Kidney capillary endothelial cell (primary cell): ENCODE measurements around the gene PRSS50.
"Not testable (repeated sequence)": the region's sequence is repeated elsewhere in the genome, so short reads cannot be mapped to it uniquely, and the experiment has no call there.

Experiments
- DNase-seq: peaks from one replicate; pipeline ENCODE4 v3.0.0-alpha.2; 2018; ENCODE audit warnings: low spot score

Gene PRSS50, protein sequence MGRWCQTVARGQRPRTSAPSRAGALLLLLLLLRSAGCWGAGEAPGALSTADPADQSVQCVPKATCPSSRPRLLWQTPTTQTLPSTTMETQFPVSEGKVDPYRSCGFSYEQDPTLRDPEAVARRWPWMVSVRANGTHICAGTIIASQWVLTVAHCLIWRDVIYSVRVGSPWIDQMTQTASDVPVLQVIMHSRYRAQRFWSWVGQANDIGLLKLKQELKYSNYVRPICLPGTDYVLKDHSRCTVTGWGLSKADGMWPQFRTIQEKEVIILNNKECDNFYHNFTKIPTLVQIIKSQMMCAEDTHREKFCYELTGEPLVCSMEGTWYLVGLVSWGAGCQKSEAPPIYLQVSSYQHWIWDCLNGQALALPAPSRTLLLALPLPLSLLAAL

DNA sequence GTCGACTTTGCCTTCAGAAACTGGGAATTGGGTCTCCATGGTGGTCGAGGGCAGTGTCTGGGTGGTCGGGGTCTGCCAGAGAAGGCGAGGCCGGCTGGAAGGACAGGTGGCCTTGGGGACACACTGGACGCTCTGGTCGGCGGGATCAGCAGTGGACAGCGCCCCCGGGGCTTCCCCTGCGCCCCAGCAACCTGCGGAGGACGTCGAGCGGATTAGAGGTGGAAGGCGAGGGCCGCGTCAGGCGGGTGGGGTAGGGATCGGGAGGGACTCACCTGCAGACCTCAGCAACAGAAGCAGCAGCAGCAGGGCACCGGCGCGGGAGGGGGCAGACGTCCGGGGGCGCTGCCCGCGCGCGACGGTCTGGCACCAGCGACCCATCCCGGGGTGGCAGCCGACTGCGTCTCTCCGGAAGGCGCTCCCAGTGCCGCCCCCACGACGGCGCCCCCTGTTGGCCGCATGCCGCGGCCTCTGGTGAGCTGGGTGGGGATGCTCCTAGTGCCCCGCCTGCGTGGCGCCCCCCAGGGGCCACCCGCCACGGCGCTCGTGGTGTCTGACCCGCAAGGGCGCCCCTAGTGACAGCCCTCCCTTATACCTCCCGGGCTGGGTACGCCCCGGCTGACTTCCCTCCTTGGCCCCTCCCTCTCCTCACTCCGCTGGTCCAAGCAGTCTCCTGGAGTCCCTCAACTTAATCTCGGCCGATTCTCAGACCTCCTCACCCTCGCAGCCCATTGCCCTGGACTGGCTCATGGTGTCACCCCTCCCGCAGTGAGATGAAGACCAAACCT lies at the start of gene PRSS50:
Gene PRSS50 (minus strand): TSS at position 423 of the 785 bp plus-strand sequence. CDS start 45 bp downstream, at position 378.
- no peak for DNase-seq

DNA sequence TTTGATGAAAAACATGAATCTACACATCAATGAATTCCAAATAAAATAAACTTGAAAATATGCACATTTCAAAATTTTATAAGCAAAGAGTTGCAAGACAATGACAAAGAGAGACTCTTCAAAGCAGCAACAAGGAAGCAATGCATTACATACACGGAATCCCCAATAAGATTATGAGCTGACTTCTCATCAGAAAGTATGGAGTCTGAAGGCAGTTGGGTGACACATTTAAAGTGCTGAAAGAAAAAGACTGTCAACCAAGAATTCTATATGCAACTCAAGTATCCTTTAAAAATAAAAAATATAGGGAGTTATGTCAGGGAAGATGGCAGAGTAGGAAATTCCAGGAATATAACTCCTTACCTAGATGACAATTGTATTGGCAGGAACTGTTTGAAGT lies 46.5 kb upstream of the PRSS50 start:
- no peak for DNase-seq

DNA sequence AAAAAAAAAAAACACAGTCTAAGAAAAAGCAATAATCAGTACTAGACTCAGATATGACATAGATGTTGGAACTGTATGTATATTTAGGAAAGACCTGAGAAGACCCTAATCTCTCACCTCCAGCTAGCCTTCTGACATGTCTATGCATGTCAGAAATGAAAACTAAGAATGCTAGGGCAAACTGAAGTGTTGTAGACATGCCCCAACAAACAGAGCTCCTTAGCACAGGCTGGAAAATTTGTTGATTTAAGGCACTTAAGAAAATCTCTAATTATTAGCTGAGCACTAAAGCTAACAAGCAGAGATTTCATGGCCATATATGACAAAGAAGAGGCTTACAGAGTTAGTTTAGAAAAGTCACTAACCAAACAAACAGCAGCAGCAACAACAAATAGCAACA lies 45.5 kb upstream of the PRSS50 start:
- no peak for DNase-seq

DNA sequence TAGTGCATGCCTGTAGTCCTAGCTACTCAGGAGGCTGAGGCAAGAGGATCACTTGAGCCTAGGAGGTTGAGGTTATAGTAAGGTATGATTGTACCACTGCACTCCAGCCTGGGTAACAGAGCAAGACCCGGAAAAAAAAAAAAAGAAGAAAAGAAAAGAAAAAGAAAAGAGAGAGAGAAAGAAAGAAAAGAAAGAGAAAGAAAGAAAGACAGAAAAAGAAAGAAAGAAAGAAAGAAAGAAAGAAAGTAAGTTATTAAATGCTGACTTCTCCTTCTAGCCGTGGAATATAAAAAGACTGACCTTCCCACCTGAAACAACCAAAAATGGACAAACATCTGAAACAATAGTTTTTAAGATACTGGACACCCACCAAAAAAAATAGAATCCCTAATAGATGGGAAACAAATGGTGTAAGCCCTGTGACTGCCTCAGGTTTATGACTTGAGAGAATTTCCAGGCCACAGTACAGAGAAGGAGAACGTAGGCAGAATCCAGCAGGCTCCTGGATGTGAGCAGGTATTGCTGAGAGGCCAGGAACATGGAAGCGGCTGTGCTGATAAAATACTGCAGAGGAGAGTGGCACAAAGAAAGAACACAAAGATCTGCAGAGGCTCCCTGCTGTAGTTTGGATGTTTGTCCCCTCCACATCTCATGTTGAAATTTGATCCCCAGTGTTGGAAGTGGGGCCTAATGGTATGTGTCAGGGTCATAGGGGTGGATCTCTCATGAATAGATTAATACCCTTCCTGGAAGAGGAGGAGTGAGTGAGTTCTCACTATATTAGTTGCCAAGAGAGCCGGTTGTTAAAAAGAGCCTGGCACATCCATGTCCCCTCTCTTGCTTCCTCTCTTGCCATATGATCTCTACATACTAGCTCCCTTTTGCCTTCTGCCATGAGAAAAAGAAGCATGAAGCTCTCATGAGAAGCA lies 41.8 kb upstream of the PRSS50 start:
- DNase-seq, result no peak

DNA sequence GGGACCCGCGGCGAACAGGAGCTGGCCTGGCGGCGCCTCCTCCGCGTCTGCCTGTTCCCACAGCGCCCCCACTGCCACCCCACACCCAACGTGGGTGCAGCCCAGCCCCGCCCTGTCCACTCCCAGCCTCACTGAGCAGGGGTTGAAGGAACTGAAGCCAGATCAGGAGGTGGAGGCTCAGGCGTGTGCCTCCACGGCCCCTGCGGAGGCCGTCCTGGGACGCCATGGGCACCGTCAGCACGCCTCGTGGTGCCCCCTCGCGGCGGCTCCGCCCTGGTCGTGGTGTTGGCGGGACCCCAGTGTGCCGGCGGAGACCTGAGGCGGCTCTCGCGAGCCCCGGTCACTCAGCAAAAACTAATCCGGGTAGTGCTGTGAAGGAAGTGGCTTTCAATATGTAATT lies 39.0 kb upstream of the PRSS50 start:
- DNase-seq, result no peak

DNA sequence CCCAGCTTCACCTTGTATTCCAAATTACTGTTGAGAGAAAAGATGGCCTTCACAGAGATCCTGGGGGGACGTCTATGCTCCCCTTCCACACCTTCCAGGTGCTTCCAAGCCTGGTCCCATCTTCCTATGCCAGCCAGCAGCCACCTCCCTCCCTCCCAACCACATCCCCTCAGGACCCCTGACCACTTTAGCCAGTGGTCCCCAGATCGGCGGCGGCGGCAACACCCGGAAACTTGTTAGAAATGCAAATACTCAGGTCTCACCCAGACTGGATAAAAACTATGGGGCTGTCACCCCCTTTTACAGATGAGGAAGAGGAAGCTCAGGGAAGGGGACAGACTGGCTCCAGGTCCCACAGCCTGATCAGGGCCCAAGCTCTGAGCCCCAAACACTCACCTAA lies 38.0 kb upstream of the PRSS50 start:
- DNase-seq, result no peak

DNA sequence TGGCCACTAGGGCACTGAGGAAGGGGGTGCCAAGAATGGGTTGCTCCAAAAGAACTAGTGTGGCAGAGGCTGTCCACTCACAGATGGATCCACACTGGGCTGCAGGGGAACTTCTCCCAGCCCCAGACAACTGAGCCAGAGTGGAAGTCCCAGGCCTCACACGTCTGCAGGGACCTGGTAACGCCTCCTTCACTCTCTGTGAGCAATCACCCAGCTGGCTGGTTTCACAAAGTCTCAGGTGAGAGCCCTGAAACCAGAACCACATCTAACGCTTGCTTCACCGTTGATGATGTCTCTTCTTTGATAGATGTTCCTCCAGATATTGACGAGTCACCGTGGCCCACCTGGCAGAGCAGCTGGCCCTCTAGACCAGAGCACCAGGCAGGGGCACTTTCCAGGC lies 35.5 kb upstream of the PRSS50 start:
- DNase-seq, result not testable (repeated sequence)

DNA sequence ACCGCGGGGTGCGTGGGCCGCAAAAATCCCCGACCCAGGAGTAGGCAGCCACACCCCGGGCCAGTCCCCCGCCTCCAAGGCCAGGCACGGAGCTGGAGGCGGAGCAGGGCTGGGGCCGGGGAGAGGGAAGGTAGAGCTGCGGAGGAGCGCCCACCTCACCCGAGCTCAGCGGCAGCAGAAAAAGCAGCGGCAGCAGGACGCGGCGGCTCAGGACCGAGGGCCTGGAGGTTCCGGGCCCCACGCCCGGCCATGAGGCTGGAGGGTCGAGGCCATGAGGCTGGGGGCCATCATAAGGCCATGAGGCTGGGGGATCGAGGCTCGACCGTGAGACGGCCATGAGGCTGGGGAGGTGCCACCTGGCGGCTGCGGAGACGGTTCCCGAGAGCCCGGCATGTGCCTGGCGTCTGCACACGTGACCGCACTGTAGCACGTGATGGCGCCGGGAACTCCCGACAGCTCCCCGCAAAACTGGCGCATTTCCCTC lies 32.9 kb upstream of the PRSS50 start:
- DNase-seq, result no peak

DNA sequence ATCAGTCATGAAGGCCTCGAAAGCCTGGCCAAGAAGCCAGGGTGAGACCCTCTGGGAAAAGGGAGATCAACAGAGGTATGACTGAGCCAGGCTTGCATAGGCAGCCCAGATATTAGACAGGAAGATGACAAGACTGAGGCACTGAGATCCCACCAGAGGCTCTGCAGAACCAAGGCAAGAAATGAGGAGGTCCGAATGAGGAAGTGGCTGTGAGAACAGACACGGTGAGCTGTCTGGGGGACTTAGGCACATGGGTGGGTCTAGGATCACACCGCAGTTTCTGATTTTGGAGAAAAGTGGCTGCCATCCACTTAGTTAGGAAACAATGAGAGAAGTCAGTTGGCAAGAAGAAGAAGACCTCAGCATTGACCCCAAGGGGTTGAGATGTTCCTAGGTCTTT lies 31.5 kb upstream of the PRSS50 start:
- no peak for DNase-seq

DNA sequence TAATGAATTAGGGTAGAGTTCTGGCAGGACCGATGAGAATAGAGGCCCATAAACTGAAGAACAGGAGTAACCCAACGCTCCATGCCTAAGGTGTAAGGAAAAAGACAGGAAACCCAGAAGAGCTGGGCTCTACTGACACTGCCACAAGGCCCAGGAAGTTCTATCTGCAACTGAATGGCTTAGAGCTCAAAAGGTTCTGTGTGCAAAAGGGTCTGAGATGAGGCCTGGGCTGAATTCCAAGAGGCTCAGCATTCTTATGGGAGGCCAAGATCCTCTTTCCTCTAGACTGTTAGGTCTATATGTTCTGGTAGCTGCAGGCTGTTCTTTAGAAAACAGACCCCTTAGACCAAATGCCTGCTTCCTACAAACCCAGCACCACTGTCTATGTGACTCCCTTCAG lies 30.5 kb upstream of the PRSS50 start:
- DNase-seq, result no peak

DNA sequence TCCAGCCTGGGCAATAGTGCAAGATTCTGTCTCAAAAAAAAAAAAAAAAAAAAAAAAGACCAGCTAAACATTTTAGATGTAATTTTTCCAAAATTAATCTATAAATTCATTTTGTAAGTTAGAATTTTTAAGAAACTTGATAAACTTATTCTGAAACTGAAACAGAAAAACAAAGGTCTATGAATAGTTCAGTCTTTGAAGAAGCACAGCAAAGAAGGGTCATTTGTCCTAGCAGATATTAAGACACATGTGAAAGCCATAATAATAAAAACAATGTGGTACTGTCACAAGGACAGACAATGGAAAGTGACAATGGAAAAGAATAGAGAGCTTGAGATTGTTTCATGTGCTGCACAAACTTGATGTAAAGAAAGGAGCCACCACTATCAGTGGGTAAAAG lies 29.0 kb upstream of the PRSS50 start:
- DNase-seq, result no peak

DNA sequence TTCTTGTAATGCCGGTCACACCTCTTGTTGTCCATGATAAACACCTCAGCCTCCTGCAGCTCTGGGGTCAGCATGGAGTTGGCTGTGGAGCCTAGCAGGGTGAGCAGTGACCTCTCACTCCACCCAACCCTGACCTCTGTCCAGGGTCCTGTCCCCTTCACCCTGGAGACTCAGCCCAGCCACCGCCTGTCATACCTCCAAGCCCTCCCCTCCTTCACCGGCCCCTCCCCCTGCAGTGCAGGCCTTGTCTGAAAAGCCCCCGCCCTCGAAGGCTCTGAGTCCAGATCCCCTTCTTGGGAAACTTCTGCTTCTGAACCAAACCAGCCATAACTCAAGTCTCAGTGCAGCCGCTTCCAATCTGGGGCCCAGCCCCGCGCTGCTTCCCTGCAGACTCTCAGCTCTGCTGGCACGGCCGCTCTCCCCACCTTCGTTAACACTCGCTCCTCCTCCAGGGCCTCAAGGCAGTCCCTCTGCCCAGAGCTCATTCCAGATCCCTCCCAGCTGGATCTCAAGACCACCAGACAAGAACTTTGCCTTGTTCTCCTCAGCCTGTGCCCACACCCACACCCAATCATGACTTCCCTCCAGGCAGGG lies 25.4 kb upstream of the PRSS50 start:
- DNase-seq, result no peak

DNA sequence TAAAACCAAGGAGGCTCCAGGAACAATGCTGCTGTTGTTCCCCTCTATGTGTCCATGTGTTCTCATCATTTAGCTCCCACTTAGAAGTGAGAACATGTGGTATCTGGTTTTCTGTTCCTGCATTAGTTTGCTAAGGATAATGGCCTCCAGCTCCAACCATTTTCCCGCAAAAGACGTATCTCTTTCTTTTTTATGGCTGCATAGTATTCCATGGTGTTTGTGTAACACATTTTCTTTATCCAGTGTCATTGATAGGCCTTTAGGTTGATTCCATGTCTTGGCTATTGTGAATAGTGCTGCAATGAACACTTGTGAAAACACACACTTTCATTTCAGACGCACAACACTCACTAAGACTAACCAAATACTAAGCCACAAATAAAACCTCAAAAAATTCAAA lies 21.9 kb upstream of the PRSS50 start:
- not testable (repeated sequence) for DNase-seq

DNA sequence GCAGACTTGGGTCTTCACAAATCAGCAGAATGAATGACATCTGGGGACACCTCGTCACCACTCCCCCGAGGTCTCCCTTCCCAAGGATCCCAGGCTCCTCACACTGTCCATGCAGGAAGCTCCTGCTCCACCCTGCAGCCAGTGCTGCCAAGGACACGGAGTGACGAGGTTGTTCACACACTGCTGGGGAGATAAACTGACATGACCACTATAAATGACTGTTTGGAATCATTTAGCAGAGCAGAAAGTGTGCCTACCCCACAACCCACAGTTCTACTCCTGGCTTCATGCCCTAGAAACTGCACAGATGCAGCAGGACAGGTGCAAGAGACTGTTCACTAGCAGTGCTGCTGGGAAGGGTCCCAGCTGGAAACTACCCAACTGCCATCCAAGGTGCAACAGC lies 19.7 kb upstream of the PRSS50 start:
- DNase-seq, result no peak

DNA sequence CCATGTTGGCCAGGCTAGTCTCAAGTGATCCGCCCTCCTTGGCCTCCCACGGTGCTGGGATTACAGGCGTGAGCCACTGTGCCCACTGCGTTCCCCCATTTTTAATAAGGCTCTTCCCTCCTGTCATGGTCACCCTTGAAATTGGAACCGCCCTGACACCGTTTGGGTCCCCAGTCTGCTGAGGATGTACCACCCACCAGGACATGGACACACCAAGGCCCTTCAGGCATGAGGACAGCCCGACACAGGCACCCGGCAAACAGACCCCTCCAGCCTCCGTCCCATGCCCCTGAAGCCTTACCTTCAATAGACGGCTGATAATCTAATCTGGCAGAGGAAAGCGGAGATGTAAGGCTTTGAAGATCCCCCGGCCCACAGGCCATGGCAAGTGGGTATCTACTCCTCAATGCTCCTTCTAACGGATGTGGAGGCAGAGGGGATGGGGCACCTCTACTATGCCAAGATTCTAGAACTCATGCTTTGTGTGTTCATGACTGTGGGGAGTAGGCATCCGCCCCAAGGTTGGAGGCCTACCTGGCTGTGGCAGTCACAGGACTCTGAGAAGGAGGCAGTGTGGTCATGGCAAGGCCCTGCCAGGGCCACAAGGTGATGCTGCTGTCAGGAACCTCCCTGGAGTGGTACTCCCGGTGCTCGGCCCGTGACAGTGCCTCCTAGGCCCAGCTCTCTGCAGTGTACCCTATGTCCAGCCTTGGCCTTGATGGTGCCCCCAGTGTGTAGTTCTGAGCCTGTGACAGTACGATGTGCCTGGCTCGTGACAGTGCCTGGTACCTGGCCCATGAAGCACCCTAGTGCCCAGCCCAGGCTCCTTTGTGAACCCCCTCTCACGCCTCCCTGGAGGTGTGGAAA lies 18.6 kb upstream of the PRSS50 start:
- DNase-seq, result no peak

DNA sequence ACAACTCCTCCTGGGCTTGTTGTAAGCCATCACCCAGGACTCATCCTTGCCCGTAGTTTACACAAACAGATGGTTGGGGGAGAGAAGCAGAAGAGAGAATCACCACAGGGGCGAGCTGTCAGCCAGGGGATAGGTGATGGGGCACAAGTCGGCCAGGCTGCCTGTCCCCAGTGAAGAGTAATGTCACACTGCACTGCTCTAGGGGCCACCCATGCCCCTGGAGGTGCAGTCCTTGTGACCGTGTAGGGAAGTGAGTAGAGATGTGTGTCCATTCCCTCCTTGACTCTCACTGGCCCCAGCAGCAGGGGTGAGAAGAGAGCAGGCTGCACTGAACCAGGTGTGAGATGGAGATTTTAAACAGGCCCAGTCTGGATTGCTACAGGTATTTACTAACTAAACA lies 17.1 kb upstream of the PRSS50 start:
- no peak for DNase-seq

DNA sequence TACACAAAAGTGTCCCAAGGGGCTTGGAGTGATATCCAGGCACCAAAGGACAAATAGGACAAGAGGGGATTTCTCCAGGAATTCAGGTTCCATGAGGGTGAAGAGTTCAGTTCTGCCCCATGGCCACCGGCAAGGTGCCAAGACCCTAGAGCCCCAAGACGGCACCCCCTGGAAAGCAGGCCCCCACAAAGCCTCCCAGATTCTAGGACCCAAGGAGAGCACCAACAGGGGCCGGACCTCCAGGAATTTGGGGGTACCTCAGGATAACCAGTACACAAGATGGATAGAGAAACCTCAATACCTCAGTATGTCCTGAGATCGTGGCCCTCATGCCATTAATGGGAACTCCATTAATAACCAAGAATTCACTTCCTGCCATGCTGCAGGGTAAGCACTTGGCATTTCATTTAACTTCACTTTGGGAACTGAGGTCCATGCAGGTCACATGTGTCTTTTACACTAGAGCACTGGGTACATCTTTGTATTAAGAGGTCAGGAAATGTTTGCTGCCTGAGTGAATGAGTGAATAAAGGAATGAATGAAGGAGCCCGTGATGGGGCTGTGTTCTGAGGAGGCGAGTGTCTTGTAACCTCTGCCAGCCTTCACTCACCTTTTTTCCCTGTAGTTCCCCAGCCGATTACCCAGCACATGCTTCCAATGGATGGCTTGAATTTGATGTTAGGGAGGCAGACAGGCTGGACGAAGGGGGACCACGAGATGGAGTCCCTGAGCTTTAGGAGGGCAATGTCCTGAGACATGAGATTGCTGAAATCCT lies 15.5 kb upstream of the PRSS50 start:
- no peak for DNase-seq

DNA sequence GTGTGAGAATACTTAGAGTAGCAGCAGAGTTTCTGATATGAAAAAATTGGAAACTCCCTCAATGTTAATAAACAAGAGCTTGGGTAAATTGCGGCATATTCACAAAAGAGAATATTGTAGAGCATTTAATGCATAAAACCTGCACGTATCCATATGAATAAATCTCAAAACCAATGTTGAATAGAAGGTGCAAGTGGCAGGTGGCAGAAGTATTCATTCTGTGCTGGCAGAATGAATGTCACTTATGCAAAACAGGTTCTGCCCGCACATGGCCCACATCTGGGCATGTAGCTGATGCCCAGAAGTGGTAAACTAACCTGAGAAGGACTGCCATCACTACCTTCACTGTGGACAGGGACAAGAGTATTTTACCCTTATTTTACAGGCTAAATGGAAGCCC lies 14.1 kb upstream of the PRSS50 start:
- DNase-seq, result no peak

DNA sequence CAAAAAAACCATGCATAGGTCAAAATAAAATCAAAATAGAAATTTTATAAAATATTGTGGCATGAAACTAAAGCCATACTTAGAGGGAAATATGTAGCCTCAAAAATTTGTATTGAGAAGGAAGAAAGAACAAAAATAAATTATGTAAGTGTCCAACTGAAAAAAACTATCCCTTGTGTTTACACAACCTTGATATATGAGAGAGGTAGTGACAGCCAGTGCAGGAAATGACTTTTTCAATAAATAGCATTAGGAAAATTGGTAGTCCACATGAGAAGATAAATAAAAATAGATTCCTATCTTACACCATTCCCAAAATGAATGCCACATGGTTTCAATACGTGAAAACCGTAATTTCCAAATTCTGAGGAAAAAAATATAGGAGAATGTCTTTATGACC lies 13.2 kb upstream of the PRSS50 start:
- DNase-seq, result no peak

DNA sequence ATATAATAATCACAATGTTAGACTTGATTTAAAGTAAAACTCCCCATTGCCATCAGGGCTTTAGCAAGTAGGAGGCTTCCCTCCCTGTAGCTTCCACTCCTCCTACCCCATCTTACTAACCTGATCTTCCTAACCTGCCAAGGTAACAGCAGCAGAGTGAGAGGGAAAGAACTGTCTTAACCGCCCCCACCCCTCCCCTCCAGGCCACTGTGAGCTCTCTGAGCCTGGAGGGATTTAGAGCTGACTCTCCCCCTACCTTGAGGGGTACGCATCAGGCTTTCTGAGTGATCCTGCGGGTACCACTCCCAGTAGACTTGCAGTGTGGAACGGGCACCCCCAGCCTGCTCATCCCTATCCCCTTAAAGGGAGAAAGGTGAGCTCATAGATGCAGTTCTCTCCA lies 11.4 kb upstream of the PRSS50 start:
- DNase-seq, result no peak
